Endothelial cell of umbilical vein (primary cell): ENCODE measurements around the gene SKAP1.

Experiments used
- CTCF ChIP-seq, 2 donors: IDR thresholded peaks; 1 replicate in 1 of 2; 2 replicates in 1 of 2; pipeline ENCODE4 v1.5.1; 2011; ENCODE audit warnings: low read length in 2 of 2, mild to moderate bottlenecking in 2 of 2, moderate library complexity in 2 of 2, control low read depth in 1 of 2, inconsistent platforms in 1 of 2, low read depth in 1 of 2; ENCODE audit not compliant: insufficient read depth in 1 of 2; ENCODE audit errors: extremely low read depth in 1 of 2
- EZH2 ChIP-seq: IDR thresholded peaks from 2 replicates; pipeline ENCODE4 v1.6.1; 2012; ENCODE audit warnings: borderline replicate concordance, low read depth, mild to moderate bottlenecking, moderate library complexity, low read length, inconsistent platforms; ENCODE audit not compliant: severe bottlenecking
- MAX ChIP-seq: IDR thresholded peaks from 2 replicates; pipeline ENCODE4 v1.6.1; 2011; ENCODE audit not compliant: insufficient read depth, insufficient read length
- MYC ChIP-seq: IDR thresholded peaks from one replicate; pipeline ENCODE4 v1.6.1; 2011; ENCODE audit warnings: mild to moderate bottlenecking, low read depth, low read length
- POLR2A ChIP-seq: IDR thresholded peaks from 2 replicates; pipeline ENCODE4 v1.6.1; 2012; ENCODE audit warnings: low read depth, mild to moderate bottlenecking, control low read depth, low read length
- POLR2AphosphoS5 ChIP-seq: IDR thresholded peaks from 2 replicates; pipeline ENCODE4 v1.6.1; 2012; ENCODE audit warnings: low read depth, mild to moderate bottlenecking, control low read depth, low read length, moderate library complexity; ENCODE audit not compliant: insufficient read depth

DNA sequence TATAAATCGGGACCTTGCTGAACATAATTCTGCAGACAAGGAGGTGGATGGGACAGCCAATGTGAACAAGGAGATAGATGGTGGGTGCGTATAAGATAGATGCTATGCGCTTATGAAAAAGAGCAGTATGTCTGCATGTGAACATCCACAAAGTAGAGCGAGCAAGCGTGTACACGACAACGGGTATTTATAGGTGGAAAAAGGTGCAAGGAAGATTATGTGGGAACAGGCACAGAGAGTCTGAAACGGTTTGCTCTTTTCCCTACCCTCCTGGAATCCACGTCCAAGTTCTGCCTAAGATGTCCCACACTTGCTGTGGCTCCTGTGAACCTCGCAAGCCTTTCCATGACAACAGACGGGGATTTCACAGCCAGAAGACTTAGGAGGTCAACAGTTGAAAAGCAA, 279.4 kb downstream of the SKAP1 start:
- TF ChIP-seq POLR2AphosphoS5, result no peak
- no peak for TF ChIP-seq EZH2
- no peak for TF ChIP-seq CTCF (IDR thresholded peaks at IDR 0.05; ENCODE audit: extremely low read depth in 1 of 2, insufficient read depth in 1 of 2, low read depth in 1 of 2, low read length in 2 of 2)
- no peak for TF ChIP-seq POLR2A
- no peak for TF ChIP-seq MAX
- TF ChIP-seq MYC, result no peak
